ENCODE results near the gene ADAMTS18.

DNA sequence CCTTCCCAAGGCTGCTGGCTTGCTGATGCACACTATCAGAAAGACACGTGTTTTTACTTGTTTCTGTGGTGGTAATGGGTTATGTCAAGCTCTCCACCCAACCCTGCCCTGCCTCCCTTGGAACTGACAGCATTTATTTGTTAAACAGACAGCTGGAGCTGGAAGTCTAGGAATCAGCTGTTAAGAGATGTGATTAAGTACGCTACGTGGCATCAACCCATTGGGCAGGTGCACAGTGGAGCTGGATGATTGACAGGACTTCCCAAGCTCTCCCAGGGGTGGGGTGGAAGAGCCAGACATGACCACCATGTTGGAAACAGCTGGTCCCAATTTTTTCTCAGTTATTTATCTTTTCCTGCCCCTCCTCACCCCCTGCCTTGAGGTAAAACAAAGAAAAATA lies 49.4 kb downstream of the ADAMTS18 start:
- TF ChIP-seq POLR2AphosphoS5 (IDR thresholded peaks at IDR 0.05), result no peak
- TF ChIP-seq, protein P1, sequence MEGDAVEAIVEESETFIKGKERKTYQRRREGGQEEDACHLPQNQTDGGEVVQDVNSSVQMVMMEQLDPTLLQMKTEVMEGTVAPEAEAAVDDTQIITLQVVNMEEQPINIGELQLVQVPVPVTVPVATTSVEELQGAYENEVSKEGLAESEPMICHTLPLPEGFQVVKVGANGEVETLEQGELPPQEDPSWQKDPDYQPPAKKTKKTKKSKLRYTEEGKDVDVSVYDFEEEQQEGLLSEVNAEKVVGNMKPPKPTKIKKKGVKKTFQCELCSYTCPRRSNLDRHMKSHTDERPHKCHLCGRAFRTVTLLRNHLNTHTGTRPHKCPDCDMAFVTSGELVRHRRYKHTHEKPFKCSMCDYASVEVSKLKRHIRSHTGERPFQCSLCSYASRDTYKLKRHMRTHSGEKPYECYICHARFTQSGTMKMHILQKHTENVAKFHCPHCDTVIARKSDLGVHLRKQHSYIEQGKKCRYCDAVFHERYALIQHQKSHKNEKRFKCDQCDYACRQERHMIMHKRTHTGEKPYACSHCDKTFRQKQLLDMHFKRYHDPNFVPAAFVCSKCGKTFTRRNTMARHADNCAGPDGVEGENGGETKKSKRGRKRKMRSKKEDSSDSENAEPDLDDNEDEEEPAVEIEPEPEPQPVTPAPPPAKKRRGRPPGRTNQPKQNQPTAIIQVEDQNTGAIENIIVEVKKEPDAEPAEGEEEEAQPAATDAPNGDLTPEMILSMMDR (IDR thresholded peaks at IDR 0.05), result no peak
- TF ChIP-seq POLR2A (IDR thresholded peaks at IDR 0.05), result no peak
- TF ChIP-seq EP300 (IDR thresholded peaks at IDR 0.05), result no peak

Data from suprapubic skin (tissue), 4 donors.